K562 (cell line): ENCODE measurements around the gene SAMD8. TPM values are rescaled to one million over a fixed set of nuclear protein-coding genes. Genes with fewer than 3 reads are reported as not detected.

Experiments used
- BHLHE40 ChIP-seq: IDR thresholded peaks from 2 replicates; pipeline ENCODE4 v1.6.1; 2011; ENCODE audit warnings: low read length, improper control_type of control experiment
- CREB3 ChIP-seq: fragments of 450-650 bp; conservative IDR thresholded peaks from 2 replicates; pipeline ENCODE4 v1.6.1; 2016; ENCODE audit warnings: missing genetic modification characterization, low read depth, mild to moderate bottlenecking, missing compliant biosample characterization, moderate library complexity
- ESRRA ChIP-seq: fragments of 450-650 bp; IDR thresholded peaks from 2 replicates; pipeline ENCODE4 v1.6.1; 2014; ENCODE audit warnings: low read depth, mild to moderate bottlenecking, moderate library complexity, borderline replicate concordance
- GTF2E2 ChIP-seq: fragments of 200-800 bp; sonication (Bioruptor generic); IDR thresholded peaks from 2 replicates; pipeline ENCODE4 v1.6.1; 2016; ENCODE audit warnings: missing genetic modification characterization, missing compliant biosample characterization
- ID3 ChIP-seq, 2 experiments: fragments of 250-450 bp in 1 of 2; fragments of 450-650 bp in 1 of 2; sonication (Bioruptor Pico) in 1 of 2; IDR thresholded peaks; 2 replicates each; pipeline versions ENCODE4 v1.6.1 to v1.8.0; 2016 to 2021; ENCODE audit warnings: mild to moderate bottlenecking in 2 of 2, moderate library complexity in 2 of 2, missing compliant biosample characterization in 1 of 2, missing genetic modification characterization in 1 of 2
- ILF3 ChIP-seq: fragments of 450-650 bp; IDR thresholded peaks from 2 replicates; pipeline ENCODE4 v1.6.1; 2018; ENCODE audit warnings: antibody characterized with exemption, mild to moderate bottlenecking, moderate library complexity, borderline replicate concordance
- LEF1 ChIP-seq: fragments of 450-650 bp; IDR thresholded peaks from 2 replicates; pipeline ENCODE4 v1.6.1; 2016; ENCODE audit warnings: mild to moderate bottlenecking
- MECOM ChIP-seq: fragments of 250-450 bp; sonication (Bioruptor Pico); IDR thresholded peaks from 2 replicates; pipeline ENCODE4 v1.8.0; 2022; ENCODE audit warnings: inconsistent platforms
- MITF ChIP-seq: IDR thresholded peaks from 2 replicates; pipeline ENCODE4 v1.6.1; 2014; ENCODE audit warnings: antibody characterized with exemption
- NR2C1 ChIP-seq, 2 experiments: fragments of 450-650 bp; IDR thresholded peaks; 2 replicates each; pipeline ENCODE4 v1.6.1; 2017; ENCODE audit warnings: mild to moderate bottlenecking in 2 of 2, antibody characterized with exemption in 1 of 2, inconsistent platforms in 1 of 2, missing compliant biosample characterization in 1 of 2, missing genetic modification characterization in 1 of 2
- NR2C2 ChIP-seq, 2 experiments: fragments of 200-800 bp in 1 of 2; sonication (Bioruptor generic) in 1 of 2; sonication (generic) in 1 of 2; formaldehyde crosslinking in 1 of 2; IDR thresholded peaks; 2 replicates each; pipeline versions ENCODE4 v1.6.1 to v1.8.0; 2016 to 2022; ENCODE audit warnings: mild to moderate bottlenecking in 1 of 2, missing compliant biosample characterization in 1 of 2, missing genetic modification characterization in 1 of 2, missing genetic modification reagents in 1 of 2
- RB1 ChIP-seq: fragments of 450-650 bp; IDR thresholded peaks from 2 replicates; pipeline ENCODE4 v1.6.1; 2017; ENCODE audit warnings: low read depth, mild to moderate bottlenecking
- RCOR1 ChIP-seq, 2 experiments: IDR thresholded peaks; 2 replicates each; pipeline ENCODE4 v1.6.1; 2012; ENCODE audit warnings: low read depth in 2 of 2, low read length in 2 of 2, borderline replicate concordance in 1 of 2, improper control_type of control experiment in 1 of 2
- TCFL5 ChIP-seq: fragments of 250-450 bp; sonication (Bioruptor Pico); conservative IDR thresholded peaks from 2 replicates; pipeline ENCODE4 v1.6.1; 2021; ENCODE audit warnings: mild to moderate bottlenecking, moderate library complexity, matching md5 sums
- XRCC4 ChIP-seq: IDR thresholded peaks from one replicate; pipeline ENCODE4 v1.6.1; 2011; ENCODE audit not compliant: insufficient read depth, insufficient read length; ENCODE audit errors: extremely low read depth
- ZEB2 ChIP-seq: fragments of 450-650 bp; IDR thresholded peaks from 2 replicates; pipeline ENCODE4 v1.6.1; 2016
- ZNF175 ChIP-seq: fragments of 200-800 bp; sonication (Bioruptor generic); IDR thresholded peaks from 2 replicates; pipeline ENCODE4 v1.6.1; 2016; ENCODE audit warnings: low read depth, mild to moderate bottlenecking, missing genetic modification characterization, missing compliant biosample characterization
- ZNF217 ChIP-seq: sonication (generic); formaldehyde crosslinking; IDR thresholded peaks from 2 replicates; pipeline ENCODE4 v1.8.0; 2022; ENCODE audit warnings: mild to moderate bottlenecking, missing genetic modification reagents
- ZNF592 ChIP-seq: fragments of 450-650 bp; IDR thresholded peaks from 2 replicates; pipeline ENCODE4 v1.6.1; 2017; ENCODE audit warnings: antibody characterized with exemption, mild to moderate bottlenecking
- ZNF668 ChIP-seq: fragments of 250-450 bp; sonication (Bioruptor Pico); IDR thresholded peaks from 2 replicates; pipeline ENCODE4 v1.8.0; 2022; ENCODE audit warnings: mild to moderate bottlenecking, inconsistent platforms
- polyA plus RNA-seq, 8 experiments: library from polyadenylated mRNA; depleted of rRNA in 4 of 8; stranded (reverse) in 5 of 8; unstranded in 3 of 8; fragments of >200 nt; fragmentation: Nextera tagmentation in 2 of 8; fragmentation: Illumina TruSeq in 1 of 8; extraction: Ambion mirVana in 2 of 8; extraction: Trizol in 1 of 8; gene quantifications; 2 replicates each; pipeline versions ENCODE4 v1.2.1 to v1.2.3, GENCODE V29; 2011 to 2014; ENCODE audit warnings: inconsistent platforms in 1 of 8, missing spikeins in 1 of 8
- total RNA-seq, 7 experiments: library from RNA; depleted of rRNA in 6 of 7; stranded (reverse); fragments of >200 nt in 6 of 7; fragmentation: Illumina TruSeq in 2 of 7; extraction: Trizol in 2 of 7; gene quantifications; 2 replicates each; pipeline versions ENCODE4 v1.2.1 to v1.2.3, GENCODE V29; 2011 to 2021; ENCODE audit warnings: low replicate concordance in 1 of 7

The SAMD8 gene
- total and polyA plus RNA-seq, 9 of the 15 experiments (the other 6 are each of a cell fraction or from before 2014, with no cell fraction given), result 2.7 to 16.1 (median 6.2) TPM

- 0 out of 2 replicates have a peak, but pooled peaks have one; percentile 64 for TF ChIP-seq GTF2E2
- peak; percentile 21 for TF ChIP-seq CREB3 (tag)
- TF ChIP-seq XRCC4, result no peak
- peak; percentile 63; the same call in 1 of the 2 replicates for TF ChIP-seq MITF
- no peak for TF ChIP-seq ZEB2
- no peak for TF ChIP-seq ILF3
- TF ChIP-seq NR2C2 (CRISPR knock-in tag; IDR thresholded peaks at IDR 0.05), result no peak
- no peak for TF ChIP-seq NR2C2 (tag; IDR thresholded peaks at IDR 0.05)
- peak; percentile 57; the same call in 1 of the 2 replicates for TF ChIP-seq MECOM (CRISPR knock-in tag)
- TF ChIP-seq TCFL5 (CRISPR knock-in tag), result 0 out of 2 replicates have a peak, but pooled peaks have one; percentile 6
- TF ChIP-seq ESRRA, result peak; percentile 81
- peak; percentile 60 for TF ChIP-seq BHLHE40
- peak; percentile 87 for TF ChIP-seq ZNF592
- TF ChIP-seq NR2C1 (IDR thresholded peaks at IDR 0.05), result no peak; the same call in 1 of the 2 replicates
- TF ChIP-seq NR2C1 (tag; IDR thresholded peaks at IDR 0.05), result peak; percentile 58; the same call in 1 of the 2 replicates
- TF ChIP-seq ZNF668 (CRISPR knock-in tag), result 0 out of 2 replicates have a peak, but pooled peaks have one; percentile 17
- TF ChIP-seq ID3 (CRISPR knock-in tag; IDR thresholded peaks at IDR 0.05), result no peak
- TF ChIP-seq ID3 (tag; IDR thresholded peaks at IDR 0.05), result peak; percentile 98
- peak in 1 of 2 experiments; percentile 37; a peak in 1 of 4 replicates for TF ChIP-seq RCOR1 (IDR thresholded peaks at IDR 0.05; ENCODE audit: borderline replicate concordance in 1 of 2, low read depth in 2 of 2, low read length in 2 of 2)
- no peak for TF ChIP-seq ZNF217
- TF ChIP-seq RB1, result no peak
- peak; percentile 36 for TF ChIP-seq ZNF175 (CRISPR knock-in tag)
- TF ChIP-seq LEF1, result no peak
Observed at GRCh38 chr10:75110006-75110632, 1.3 kb upstream of the SAMD8 start (continued).
